NCI-H2081 treated with DMSO at 0.1 percent for 48 hours (cell line): ENCODE measurements around the gene SEPSECS.

Experiments
- DNase-seq: peaks from one replicate; lab custom pipeline; 2025; lab: John Stamatoyannopoulos, UW

SEPSECS gene

DNA sequence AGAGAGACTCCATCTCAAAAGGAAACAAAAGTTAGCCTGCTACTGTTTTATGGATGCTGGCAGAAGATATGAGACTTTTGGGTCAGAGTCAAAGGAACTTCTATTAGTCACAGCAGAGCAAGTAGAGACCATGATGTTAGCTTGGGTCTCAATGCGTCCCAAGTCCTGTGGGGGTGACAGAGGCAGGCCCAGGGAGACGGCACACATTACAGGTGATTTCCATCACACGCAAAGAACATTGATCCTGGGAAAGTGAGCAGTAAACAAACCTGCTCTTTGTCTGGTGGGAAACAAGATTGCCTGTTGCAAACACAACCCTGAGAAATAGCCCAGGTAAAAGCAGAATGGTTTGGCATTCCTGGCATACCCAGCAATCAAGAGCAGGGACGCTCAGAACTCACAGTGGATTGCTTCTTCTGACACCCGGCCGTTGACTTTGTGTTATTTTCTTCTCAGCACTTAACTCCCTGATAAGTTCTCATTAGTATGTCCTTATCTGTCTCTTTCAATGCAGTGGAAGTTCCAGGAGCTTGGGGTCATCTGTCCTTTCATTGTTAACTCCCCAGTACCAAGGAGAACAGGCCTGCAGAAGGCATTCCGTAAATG, 78.3 kb downstream of the SEPSECS start:
- DNase-seq = no peak

GRCh38 chr4:25080571-25080970, 79.7 kb downstream of the SEPSECS start:
- no peak for DNase-seq

- DNase-seq = no peak
Measured at GRCh38 chr4:25078523-25078922, 81.7 kb downstream of the SEPSECS start.

- no peak for DNase-seq
Measured at GRCh38 chr4:25076625-25077398, 83.4 kb downstream of the SEPSECS start.

DNA sequence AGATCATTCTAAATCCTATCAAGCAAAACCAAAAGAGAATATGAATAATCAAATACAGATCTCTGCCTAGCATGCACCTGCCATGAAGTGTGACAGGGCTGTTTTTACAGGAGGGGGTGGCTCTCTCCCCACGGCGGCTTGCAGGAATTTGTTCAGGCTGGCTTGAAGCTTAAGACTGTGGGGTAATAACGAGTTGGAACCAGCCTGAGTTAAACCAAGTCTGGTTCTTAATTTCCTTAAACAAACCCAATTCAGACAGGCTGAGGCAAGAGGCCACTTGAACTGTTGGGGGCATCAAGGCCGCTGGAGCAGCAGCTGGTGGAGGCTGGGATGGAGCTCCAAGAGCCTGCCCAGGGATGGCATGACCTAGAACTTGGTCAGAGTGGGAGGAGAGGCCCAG, 84.4 kb downstream of the SEPSECS start:
- DNase-seq = no peak

DNA sequence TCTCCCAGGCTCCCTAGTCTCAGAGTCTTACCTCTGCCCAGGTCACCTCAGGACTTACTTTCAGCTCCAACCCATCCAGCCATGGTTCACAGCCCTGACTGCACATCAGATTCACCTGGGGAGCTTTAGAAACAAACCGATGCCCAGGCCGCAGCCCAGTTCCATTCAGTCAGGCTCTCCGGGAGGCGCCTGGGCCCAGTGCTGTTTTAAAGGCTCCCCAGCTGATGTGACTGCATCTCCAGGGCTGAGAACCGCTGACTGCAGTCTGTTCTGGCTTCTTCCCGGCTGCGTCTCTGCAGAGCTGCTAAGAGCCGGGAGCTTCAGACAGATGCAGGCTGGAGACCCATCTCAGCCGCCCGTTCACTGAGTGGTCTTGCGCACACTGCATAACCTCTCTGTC, 85.1 kb downstream of the SEPSECS start:
- DNase-seq = no peak

DNA sequence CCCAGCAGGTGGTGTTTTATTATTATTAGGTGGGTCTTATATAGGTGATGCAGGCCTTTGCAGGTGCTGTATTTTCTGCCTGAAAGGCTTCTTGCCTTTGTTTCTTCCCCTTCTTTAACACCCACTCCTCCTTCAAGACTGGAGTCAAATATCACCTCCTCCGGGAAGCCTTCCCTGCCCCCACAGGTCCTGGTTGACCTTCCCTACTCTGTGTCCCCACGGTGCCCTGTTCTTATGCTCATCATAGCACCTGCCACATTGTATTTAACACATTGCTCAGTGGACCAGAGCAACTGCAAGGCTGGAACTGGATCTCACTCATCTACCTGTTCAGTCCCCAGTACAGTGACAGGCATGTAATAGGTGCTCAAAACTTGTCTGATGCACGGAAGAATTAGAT, 89.7 kb downstream of the SEPSECS start:
- DNase-seq = no peak
